ENCODE data around the gene DOP1A.

DNA sequence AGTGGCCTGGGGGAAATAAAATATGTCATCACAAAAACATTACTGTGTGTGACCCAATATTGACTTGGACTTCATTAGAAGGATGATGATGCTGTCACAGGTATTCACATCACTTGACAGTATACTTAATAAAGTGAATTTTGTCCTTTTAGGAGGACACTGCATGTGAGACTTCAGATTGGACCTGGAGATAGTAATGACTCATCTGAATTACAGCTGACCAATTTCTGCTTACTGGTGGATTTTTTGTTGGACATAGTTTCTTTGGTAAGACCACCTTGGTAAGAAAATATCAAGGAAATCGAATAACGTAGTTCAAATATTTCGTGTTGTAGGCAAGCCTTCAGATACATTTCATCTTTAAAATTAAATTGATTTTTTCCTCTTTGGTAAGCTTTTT lies 57.1 kb downstream of the DOP1A start:
- no peak for TF ChIP-seq EZH2 (IDR thresholded peaks at IDR 0.05; ENCODE audit: borderline replicate concordance, low read length)
- TF ChIP-seq CTCF (IDR thresholded peaks at IDR 0.05; ENCODE audit: low read length) = no peak
